Measurements from ENCODE around the gene DHRS7. TPM values are rescaled to one million over a fixed set of nuclear protein-coding genes. Genes with fewer than 3 reads are reported as not detected.

DHRS7 gene
- total and polyA plus RNA-seq, 7 experiments from 2014 or later = 29.9 to 118 (median 48.0) TPM

- intact Hi-C loops (cut with micrococcal nuclease) = no loop called here
- H3K27ac ChIP-seq (ENCODE audit: low read depth, low read length) = no peak overlapping the region
Measured at GRCh38 chr14:60095781-60096450, 69.3 kb downstream of the DHRS7 start.

GRCh38 chr14:60095231-60095630, 70.0 kb downstream of the DHRS7 start:
- POLR2A ChIA-PET = interaction anchor here (1.3 kb wide), 1 partner anchor 70 kb away, joined by 5 read pairs; the partner anchor contains the start of gene DHRS7
- Histone ChIP-seq H3K36me3 (ENCODE audit: control insufficient read depth in 2 of 3, insufficient read depth in 3 of 3, low read length in 3 of 3) (peaks cover 0 to 5% (median 0%) of the 10 kb centered on the region in 3 experiments), H3K27me3 (ENCODE audit: control insufficient read depth in 2 of 2, insufficient read depth in 2 of 2, low read length in 2 of 2) (no peaks in the 10 kb centered on the region), H3K4me3 (ENCODE audit: low read length) (no peak overlapping the region), H3K4me1 (ENCODE audit: control insufficient read depth in 2 of 2, insufficient read depth in 2 of 2, low read length in 2 of 2) (peaks cover 14 to 16% of the 10 kb centered on the region in 2 donors), H3K27ac (ENCODE audit: low read depth, low read length) (no peak overlapping the region), H3K9me3 (ENCODE audit: control insufficient read depth in 2 of 3, low read length in 3 of 3) (no peaks in the 10 kb centered on the region)
- H3K27me3 Mint-ChIP-seq = no peaks in the 10 kb centered on the region
- H3K9me3 Mint-ChIP-seq = peaks cover 0 to 2% (median 0%) of the 10 kb centered on the region in 11 donors
- ATAC-seq (no peak), DNase-seq (no peak)
- peak overlapping the region in 5 of 10 donors; percentile 4 to 94 (median 33) for H3K4me3 Mint-ChIP-seq
- intact Hi-C loops (cut with micrococcal nuclease) = no loop called here
- peaks cover 8 to 27% (median 16%) of the 10 kb centered on the region in 5 donors for H3K36me3 Mint-ChIP-seq
- CTCF ChIA-PET = interaction anchor here (0.7 kb wide), 1 partner anchor 44 kb away, joined by 3 read pairs; no protein-coding TSS in a partner anchor
- H3K4me1 Mint-ChIP-seq = peaks cover 28 to 68% (median 60%) of the 10 kb centered on the region in 7 donors
- peak overlapping the region in 1 of 9 donors; percentile 33 for H3K27ac Mint-ChIP-seq

More at GRCh38 chr14:60095781-60096450, 69.3 kb downstream of the DHRS7 start:
- peaks cover 0 to 5% (median 0%) of the 10 kb centered on the region in 3 experiments for H3K36me3 ChIP-seq (ENCODE audit: control insufficient read depth in 2 of 3, insufficient read depth in 3 of 3, low read length in 3 of 3)
- Mint-ChIP-seq H3K4me3 (peak overlapping the region in 2 of 10 donors; percentile 20 to 33), H3K4me1 (peaks cover 33 to 69% (median 61%) of the 10 kb centered on the region in 7 donors), H3K36me3 (peaks cover 8 to 28% (median 21%) of the 10 kb centered on the region in 5 donors), H3K27me3 (no peaks in the 10 kb centered on the region), H3K27ac (no peak overlapping the region), H3K9me3 (peaks cover 0 to 2% (median 0%) of the 10 kb centered on the region in 11 donors)
- DNase-seq (no peak), ATAC-seq (no peak)
- H3K4me3 ChIP-seq (ENCODE audit: low read length) = no peak overlapping the region
- peaks cover 14 to 16% of the 10 kb centered on the region in 2 donors for H3K4me1 ChIP-seq (ENCODE audit: control insufficient read depth in 2 of 2, insufficient read depth in 2 of 2, low read length in 2 of 2)
- ChIA-PET CTCF (interaction anchor here (0.7 kb wide), 1 partner anchor 45 kb away, joined by 3 read pairs; no protein-coding TSS in a partner anchor), POLR2A (interaction anchor here (0.7 to 1.3 kb wide), 2 partner anchors 69 to 1982 kb away, joined by 5 to 6 read pairs; partner anchors contain the start of gene DHRS7)
- H3K9me3 ChIP-seq (ENCODE audit: control insufficient read depth in 2 of 3, low read length in 3 of 3) = no peaks in the 10 kb centered on the region
- no peaks in the 10 kb centered on the region for H3K27me3 ChIP-seq (ENCODE audit: control insufficient read depth in 2 of 2, insufficient read depth in 2 of 2, low read length in 2 of 2)

DNA sequence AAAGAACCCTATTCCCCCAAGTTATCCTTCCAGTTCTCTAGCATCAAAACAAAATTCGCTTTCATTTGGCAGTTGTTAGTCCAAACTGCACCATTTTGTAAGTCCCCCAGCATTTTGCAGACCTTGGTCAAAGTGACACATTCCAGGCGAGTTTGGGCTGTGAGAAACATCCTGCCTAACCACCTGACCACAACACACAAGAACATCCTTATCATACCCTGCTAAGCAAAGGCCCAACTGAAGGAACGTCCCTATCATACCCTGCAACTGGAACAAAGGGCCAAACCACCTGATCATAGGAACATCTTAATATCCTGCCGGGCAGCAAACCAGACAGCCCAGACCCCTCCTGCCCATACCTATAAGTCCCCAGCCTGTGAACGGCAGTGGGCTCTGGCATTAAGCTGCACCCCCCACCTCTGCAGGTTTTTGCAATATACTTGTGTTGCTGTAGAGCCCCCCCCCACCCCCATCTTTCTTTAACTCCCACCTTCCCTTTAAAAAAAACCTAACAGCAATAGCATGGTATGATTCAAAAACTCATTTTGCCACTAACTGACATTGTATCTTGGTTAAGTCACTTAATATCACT, 70.8 kb downstream of the DHRS7 start:
- peaks cover 0 to 5% (median 0%) of the 10 kb centered on the region in 3 experiments for H3K36me3 ChIP-seq (ENCODE audit: control insufficient read depth in 2 of 3, insufficient read depth in 3 of 3, low read length in 3 of 3)
- no peak for ATAC-seq
- H3K4me1 Mint-ChIP-seq = peaks cover 28 to 64% (median 54%) of the 10 kb centered on the region in 7 donors
- ChIA-PET CTCF (interaction anchor here (1.0 kb wide), 1 partner anchor 71 kb away, joined by 3 read pairs; the partner anchor contains the start of gene DHRS7), POLR2A (no interaction called here)
- intact Hi-C loops (cut with micrococcal nuclease) = loop anchor here (5.0 kb wide), 3 partner anchors 658 to 1667 kb away; partner anchors contain the start of genes KIAA0586 (in 2 of the 2), SLC38A6 (in 2 of the 2), TIMM9 (in 2 of the 2) and TRMT5 (in 2 of the 2)
- H3K4me3 Mint-ChIP-seq = peak overlapping the region; percentile 75 to 98 (median 94)
- DNase-seq = peak in 2 of 9 donors; percentile 2 to 27
- peak overlapping the region in 6 of 9 donors; percentile 38 to 99 (median 74) for H3K27ac Mint-ChIP-seq
- peaks cover 8 to 23% (median 16%) of the 10 kb centered on the region in 5 donors for H3K36me3 Mint-ChIP-seq
- H3K27me3 Mint-ChIP-seq = no peaks in the 10 kb centered on the region
- no peak overlapping the region for H3K4me3 ChIP-seq (ENCODE audit: low read length)
- H3K9me3 ChIP-seq (ENCODE audit: control insufficient read depth in 2 of 3, low read length in 3 of 3) = no peaks in the 10 kb centered on the region
- H3K27ac ChIP-seq (ENCODE audit: low read depth, low read length) = no peak overlapping the region
- H3K9me3 Mint-ChIP-seq = peaks cover 0 to 2% (median 0%) of the 10 kb centered on the region in 11 donors
- H3K4me1 ChIP-seq (ENCODE audit: control insufficient read depth in 2 of 2, insufficient read depth in 2 of 2, low read length in 2 of 2) = peaks cover 14 to 16% of the 10 kb centered on the region in 2 donors
- H3K27me3 ChIP-seq (ENCODE audit: control insufficient read depth in 2 of 2, insufficient read depth in 2 of 2, low read length in 2 of 2) = no peaks in the 10 kb centered on the region

Other genes with a start within 250 kb of the DHRS7 start
- not detected for gene LRRC9, start 245.3 kb downstream of the DHRS7 start, total RNA-seq
- gene LRRC9, start 245.3 kb downstream of the DHRS7 start, polyA plus RNA-seq = not detected
- 10 to 100 TPM; 34.9 to 48.2 (median 43.3) TPM for gene PCNX4, start 73.5 kb downstream of the DHRS7 start, total RNA-seq
- 10 to 100 TPM; 17.2 to 22.5 TPM for gene PCNX4, start 73.5 kb downstream of the DHRS7 start, polyA plus RNA-seq
- 10 to 100 TPM; 42.0 to 71.4 (median 47.3) TPM for gene PPM1A, start 83.8 kb upstream of the DHRS7 start, total RNA-seq
- gene PPM1A, start 83.8 kb upstream of the DHRS7 start, polyA plus RNA-seq = 10 to 100 TPM; 15.7 to 20.8 TPM